Stimulated activated CD4-positive, alpha-beta T cell treated with anti-CD3 and anti-CD28 coated beads, Interleukin-4, amount 100 ng/mL, for 24 hours (primary cell): Measurements from ENCODE around the gene PSMB9.
A peak's percentile ranks its signal among the peaks of the same experiment; 100 is the strongest.

ENCODE experiments used
- DNase-seq: peaks from one replicate; pipeline ENCODE4 v3.0.0-alpha.2; 2020

PSMB9 gene

DNA sequence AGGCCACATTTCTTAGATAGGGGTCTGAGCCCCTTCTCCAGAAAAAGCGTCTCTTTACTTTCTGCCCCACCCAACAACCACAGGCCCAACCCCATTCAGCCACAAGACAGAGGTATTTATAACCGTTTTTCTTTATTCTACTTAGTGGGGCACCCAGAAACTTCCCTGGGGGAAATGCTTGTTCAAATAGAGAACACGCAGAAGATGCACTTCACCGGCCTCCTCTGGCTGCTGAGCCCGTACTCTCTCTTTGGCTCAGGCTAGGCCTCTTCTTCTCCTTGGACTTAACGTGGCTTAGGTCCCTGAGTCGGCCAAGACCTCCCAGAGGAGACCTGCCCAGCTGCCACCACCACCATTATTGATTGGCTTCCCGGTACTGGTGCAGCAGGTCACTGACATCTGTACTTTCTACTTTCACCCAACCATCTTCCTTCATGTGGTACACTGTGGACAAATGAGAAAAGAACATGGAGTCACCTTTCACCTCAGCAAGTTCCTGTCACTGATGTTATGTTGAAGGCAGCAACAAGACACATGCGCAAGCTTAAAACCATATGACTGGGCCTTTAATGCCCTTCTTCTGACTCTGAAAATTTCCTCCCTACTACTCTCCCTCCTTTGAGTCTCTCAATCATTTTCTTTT is 13.3 kb upstream of the PSMB9 start:
- DNase-seq = no peak

DNA sequence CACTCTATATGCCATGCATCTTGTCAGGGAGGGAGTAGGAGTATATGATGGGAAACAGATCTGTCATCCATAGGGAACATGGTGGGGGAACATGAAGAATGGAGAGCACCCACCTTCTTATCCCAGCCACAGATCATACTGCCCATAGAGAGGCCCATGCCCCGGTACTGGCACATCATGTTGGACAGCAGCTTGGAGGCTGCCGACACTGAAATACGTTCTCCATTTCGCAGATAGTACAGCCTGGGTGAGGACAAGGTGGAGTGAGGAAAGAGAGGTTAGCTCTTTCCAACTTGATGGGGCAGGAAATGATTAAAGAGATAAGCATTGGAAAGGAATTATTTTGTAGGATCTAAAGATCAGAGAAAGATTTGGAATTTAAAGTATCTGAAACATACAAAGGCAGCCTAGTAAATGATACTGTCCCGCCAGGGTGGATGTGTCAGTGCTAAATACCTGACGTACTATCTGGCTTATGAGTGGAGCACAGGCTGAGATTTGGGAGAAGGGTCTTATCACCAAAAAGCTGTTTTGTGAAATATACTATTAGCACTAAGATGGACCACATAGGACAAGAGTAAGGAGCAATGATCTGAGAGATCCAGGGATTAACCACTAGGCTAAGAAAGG is 11.9 kb upstream of the PSMB9 start:
- no peak for DNase-seq

DNA sequence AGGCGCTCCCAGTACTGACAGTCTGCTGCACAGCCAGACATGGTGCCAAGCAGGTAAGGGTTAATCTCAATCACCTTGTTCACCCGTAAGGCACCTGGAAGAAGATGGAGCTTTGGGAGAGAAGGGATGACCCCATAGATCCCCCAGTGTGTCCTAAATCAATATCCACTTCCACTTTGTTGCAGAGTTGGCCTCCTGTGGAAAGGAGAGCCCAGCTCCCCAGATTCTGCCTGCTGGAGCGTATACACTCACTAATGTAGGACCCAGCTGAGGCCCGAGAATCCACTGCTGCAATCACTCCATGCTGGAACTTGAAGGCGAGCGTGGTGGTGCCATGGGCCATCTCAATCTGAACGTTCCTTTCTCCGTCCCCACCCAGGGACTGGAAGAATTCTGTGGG is 11.3 kb upstream of the PSMB9 start:
- no peak for DNase-seq

DNA sequence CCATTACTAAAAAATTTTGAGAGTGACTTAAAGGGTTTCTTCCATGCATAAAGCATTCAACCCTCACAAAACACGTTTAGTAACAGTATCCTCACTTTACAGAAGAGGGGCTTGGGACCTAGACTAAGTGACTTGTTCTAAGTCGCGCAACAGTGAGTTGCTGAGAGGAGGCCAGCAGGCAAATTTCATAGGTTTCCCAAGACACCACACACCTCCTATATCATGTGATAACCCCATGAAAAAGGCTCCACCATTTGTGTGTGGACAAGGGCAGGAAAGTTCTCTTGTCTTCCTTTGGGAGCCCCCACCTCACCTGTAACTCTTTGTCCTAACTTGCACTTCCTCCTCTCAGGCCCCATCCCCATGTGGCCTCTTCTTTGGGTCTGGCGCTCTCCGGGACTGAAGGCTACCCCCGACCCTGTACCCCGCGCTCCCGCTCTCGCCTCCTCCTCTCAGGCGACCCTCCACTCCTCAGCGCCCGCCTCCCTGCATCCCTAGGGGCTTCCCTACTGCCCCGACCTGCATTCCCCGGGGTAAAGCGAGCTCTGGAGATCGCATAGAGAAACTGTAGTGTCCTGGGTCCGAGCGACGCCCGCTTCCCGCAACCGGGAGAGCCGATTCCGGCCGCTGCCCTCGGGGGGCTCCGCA is 10.5 kb upstream of the PSMB9 start:
- DNase-seq = no peak

DNA sequence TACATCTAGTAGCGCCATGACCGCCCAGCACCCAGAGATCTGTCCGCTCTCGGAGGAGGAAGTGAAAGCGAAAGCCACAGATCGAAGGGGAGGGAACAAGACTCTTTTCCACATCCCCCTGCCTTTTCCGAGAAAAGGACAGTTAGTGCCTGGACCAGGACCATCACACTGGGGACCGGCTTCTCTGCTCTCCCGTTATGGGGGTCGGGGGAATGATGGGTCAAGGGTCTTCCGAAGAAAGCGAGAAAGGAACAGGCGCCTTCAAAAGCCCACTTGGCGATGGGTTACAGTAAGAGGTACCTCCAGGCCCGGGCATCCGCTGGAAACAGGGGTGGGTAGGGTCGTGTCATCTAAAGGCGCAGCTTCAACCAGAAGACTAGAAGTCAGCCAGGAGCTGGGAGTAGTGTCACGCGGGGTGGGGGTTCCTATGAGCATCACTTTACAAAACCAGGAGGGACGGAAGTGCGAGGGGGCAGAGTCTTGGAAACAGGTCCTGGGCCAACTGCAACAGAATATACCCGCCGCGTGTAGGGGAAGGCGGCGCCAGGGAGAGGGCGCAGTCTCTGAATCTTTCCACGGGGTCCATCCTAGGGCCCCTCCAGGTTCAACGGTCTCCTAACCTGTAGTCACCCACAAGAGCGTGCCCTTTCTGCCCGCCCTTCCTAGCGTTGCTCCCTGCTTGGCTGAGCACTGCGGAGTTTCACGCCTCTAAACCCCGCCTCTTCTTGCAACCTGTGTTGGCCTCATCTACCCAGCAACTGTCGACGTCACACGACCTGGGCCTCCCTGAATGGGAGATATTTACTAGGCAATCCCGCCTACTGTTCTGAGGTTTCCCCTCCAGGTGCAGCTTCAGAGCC is 9.8 kb upstream of the PSMB9 start, which contains the start of gene PSMB8:
TSS of gene PSMB8 (minus strand) at position 69 of the 860 bp plus-strand sequence. CDS start at position 18, 51 bp downstream.
- DNase-seq = peak; percentile 99

DNA sequence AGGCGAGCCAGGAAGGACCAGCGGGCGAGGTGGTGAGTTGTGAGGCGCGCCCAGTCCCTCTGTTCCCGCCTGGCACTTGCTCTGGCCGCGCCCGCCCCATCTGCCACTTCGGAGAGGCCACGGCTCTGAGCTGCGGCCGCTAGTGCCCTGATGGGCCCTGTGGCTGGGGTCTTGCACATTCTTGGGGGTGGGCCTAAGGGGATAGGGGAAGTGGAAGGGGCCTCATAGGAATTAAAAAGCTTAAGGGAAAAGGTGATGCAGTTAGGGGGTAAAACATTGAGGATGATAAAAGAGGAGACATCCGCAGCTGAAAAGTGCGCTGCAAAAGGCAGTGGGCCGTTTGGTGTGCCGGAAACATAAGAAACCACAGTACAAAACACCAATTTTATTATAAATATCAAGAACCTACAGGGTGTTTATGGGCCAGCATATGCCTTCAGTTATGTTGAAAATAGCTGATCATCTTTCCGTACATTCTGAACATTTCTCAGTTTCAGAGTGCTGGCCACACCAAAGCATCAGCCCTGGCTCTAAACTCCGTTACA is 9.1 kb upstream of the PSMB9 start:
- no peak for DNase-seq

DNA sequence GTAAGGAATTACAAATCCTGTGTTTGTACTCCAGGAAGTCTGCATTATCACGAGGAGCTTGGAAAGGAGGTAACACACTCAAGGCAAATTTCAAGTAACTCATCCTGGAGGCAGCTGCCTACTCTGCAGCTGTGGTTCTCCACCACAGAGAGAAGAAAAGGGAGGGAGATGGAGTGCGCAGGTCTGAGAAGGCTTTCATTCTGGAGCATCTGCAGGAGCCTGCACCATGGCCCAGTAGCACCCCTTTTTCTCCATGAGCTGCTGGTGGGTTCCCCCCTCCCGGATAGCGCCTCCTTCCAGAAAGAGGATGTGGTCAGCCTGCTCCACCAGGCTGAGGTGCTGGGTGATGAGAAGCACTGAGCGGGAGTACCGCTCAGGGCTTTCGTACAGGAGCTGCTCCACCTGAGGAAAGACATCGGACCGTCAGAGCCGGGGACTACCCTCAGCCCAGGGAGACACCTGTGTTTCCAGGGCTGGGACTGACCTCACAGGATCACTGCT is 8.6 kb upstream of the PSMB9 start:
- DNase-seq = peak; percentile 41

DNA sequence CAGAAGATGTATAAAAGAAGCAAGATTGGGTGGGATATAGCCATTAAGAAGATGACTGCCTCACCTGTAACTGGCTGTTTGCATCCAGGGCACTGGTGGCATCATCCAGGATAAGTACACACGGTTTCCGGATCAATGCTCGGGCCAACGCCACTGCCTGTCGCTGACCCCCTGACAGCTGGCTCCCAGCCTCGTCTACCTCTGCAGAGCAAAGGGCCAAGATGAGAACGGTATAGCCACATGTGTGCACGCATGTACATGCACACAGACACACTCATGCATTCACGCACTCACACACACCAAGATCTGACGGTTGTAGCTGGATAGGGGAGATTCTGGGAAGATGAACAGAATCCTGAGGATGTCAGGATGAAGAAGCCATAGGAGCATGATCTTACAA is 7.0 kb upstream of the PSMB9 start:
- DNase-seq = no peak

DNA sequence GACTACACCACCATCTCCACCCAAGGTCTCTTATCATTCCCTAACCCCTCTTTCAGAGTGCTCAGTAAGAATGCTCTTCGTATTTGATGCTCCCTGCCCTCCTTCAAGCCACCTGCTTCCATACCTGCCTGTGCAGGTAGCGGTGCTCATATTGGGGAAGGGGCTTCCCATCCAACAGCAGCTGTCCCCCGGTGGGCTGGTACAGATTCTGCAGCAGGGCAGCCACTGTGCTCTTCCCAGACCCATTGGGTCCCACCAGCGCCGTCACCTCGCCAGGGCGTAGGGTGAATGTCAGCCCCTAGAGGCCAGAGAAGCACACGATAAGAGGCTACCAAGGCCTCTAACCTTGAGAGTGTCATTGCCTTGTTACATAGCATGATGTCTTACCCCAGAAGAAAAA is 6.2 kb upstream of the PSMB9 start:
- DNase-seq = no peak

DNA sequence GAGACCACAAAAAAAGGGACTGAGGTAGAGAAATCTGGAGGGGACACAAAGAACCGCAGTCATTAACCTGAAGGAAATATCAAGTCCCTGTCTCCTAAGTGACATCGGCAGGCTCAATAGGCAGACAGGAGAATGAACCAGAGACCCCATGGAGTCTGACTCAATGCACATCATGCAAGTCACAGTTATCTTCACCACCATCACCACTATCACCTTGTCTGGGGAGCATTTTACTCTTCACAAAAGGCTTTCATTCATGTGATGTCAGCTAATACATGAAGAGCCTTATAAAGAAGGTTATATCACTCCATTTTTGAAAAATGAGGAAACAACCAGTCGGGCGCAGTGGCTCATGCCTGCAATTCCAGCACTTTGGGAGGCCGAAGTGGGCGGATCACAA is 4.9 kb upstream of the PSMB9 start:
- no peak for DNase-seq

DNA sequence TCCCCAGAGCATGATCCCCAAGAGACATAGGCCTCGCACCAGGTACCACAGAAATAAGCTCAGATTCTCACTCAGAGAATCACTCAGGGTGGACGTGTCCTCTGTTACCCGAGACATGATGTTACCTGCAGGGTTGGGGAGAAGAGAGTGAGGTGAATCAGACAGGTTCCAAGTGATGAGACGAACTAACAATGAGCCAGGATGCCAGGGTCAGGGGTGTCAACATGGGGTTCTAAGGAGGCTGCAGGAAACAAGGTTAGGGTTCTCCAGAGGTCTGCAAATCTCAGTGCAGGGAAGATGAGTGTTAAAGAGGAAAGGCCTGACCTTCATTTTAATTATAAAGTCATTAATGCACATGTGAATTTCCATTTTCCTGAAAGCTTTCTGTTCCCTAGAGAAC is 3.0 kb upstream of the PSMB9 start:
- no peak for DNase-seq

DNA sequence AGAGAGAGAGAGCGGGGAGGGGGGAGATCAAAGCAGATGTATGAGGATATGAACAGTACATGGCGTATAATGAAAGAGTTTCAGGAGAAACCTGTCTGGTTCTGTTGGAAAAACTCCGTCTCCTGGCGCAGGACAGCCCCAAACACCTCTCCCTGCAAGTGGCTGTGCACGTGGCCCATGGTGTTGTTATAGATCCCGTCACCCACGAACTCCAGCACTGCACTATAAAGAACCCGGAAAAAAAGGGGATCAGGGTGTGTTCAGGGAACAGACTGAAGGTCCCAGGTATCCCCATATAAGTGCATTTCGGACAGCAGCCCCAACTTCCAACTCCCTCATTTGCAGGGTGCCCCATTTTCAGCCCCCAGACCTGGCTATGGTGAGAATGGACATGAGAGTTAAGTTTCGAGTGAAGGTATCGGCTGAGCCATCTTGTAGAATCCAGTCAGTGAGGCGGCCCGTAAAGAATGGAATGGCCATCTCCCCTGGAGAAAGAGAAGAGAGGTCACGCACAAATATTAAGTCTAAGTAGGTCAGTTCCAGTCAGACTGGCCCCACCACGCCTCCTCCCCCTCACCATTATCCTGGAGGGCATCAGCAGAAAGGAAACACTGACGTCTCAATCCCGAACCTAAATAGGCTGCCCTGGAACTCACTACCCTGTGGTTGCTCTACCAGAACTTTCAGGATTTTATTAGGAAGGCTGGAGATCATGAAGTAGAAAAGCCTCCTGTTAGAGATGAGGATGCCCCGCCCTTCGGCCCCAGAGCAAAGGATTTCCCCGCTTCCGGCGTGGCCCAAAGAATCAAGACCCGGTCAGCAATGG is 1.8 kb upstream of the PSMB9 start:
- DNase-seq = peak; percentile 42

DNA sequence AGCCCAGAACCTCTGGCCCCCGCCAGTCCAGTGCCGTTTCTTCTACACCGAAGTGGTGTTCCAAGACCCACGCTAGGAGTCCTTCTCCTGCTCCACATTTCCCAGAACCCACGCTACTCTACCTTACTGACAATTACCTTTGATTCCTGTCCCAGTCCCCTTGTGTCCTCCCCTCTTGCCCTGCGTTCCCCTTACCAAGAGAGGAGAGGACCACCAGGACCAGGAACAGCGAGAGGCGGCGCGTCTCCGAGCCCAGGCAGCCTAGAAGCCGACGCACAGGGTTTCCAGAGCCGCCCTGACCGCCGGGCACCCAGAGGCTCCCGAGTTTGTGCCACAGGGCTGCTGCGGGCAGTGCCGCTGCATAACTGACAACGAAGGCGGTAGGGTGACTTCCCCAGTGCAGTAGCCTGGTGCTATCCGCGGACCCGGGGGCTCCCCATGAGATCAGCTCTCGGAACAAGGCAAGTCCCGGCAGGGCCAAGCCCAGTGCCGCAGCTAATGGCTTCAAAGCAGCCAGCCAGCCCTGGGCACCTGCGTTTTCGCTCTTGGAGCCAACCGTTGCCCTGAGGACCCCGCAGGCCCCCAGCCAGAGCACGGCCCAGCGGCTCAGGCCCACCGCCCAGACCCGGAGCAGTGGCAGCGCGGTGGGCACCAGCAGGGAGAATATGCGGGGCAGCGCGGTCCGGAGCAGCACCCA is 1.0 kb upstream of the PSMB9 start:
- peak; percentile 65 for DNase-seq

DNA sequence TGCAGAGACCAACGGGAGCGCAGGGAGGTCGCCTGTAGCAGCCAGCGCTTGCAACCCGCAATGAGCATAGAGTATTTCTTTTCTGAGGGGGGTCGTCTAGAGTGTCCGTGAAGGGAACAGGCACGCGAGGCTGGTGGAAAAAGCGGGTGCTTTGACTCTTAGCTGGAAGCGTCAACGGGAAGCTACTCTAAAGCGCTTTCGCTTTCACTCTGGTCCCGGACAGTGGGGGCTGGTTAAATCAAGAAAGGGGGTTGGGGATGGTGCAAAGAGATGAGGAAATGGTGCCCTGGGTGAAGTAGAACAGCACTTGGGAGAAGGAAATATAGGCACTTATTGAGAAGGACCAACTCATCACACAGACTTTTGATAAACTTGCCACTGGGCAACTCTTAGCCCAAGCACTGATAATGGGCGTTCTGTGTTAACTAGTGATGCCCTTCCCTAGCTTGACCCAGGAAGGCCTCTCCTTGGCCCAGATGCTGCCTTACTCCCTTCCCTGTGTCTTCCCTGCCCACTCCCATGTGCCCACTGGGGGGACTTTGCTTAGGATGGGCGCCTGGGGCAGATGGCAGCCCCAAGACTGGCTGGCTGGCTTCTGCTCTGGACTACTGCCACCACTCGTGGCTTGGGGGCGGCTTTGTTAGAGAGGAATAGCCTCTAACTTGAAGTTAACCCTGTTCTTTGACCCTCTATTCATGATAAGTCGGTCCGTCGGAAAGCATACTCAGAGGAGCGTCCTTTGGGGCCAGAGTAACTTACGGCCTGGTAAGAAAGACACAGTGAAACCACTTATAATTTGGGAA is 585 bp downstream of the PSMB9 start:
- DNase-seq = peak; percentile 66

DNA sequence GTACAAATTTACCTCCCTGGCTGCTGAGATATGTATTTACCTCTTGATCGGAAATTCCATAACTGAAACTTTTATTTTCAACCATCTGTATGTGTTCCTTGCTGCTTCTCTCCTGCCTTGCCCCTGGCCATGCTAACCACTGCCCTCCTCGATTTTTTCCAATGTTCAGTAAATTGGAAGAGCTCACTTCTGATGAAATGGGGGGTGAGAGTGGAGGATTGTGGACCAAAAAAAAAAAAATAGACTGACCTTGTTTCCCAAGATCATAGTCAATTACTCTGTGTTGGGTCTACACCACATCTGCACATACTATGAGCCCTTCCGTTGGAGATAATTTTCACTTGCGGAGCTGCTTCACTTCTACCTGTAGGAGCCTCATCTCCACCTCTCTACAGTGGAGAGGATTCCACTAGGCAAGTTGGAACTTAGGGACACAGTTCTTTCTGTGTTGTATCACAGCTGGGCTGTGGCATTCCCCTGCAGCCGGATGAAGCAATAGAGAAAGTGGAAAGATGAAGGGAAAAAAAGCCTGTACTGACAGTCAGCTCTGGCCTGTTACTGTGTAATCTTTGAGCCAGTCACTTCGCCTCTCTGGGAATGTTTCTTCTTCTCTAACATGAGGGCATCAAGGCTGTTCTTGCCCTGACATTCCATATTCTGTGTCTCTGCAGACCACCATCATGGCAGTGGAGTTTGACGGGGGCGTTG is 1.6 kb downstream of the PSMB9 start:
- DNase-seq = no peak

DNA sequence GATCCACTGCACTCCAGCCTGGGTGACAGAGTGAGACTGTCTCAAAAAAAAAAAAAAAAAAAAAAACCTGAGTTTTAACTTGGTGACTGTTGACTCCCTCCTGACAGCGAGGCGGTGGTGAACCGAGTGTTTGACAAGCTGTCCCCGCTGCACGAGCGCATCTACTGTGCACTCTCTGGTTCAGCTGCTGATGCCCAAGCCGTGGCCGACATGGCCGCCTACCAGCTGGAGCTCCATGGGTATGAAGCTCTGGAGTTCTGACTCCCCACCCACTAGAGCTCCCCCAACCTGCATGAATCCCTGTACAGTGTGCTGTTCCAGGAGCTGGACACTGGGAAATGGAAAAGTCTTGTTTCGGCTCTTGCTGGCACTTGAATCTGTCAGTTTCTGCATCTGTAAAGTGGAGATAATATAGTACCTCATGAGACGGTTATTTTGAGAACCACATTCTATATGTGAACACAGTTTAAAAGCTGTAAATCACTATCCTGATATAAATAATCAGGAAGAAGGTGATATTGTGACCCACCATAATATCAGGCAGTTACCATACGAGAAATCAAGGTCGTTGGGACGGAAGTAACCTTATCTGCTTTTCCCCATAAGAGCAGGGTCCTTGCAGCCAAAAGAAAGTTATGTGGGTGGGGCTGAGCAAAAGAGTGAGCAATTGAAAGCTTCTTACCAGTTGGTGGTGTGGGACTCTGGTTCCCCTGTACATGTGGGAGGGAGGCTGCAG is 3.3 kb downstream of the PSMB9 start:
- no peak for DNase-seq

DNA sequence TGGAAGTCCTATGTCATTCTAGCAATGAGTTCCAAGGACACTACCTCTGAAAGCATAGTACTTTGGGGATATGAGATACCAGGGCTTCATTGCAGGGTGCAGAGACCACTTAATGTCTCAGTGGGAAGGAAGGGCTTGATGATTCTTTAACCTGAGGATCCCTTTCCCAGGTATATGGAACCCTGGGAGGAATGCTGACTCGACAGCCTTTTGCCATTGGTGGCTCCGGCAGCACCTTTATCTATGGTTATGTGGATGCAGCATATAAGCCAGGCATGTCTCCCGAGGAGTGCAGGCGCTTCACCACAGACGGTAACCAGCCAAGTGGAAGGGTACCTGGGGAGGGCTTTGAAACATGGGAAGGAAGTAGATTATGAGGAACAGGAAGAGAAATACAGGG is 4.2 kb downstream of the PSMB9 start:
- no peak for DNase-seq

DNA sequence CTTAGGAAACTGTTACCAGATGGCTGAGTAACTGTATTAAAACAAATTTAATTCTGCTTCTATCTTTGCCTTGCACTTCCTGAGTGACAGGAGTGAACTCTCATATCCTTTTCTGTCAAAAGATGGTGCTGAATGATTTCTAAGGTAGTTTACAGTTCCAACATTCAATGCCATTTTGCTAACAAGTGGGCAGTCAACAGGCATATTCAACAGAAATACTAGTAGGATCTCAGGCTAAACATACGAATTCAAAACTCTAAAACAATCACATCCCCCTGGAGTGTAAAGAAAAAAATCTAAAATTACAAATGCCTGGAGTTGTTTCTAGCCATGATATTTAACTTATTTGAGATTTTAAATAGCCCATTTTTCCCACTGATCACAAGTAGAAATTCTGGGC is 6.7 kb downstream of the PSMB9 start:
- no peak for DNase-seq

DNA sequence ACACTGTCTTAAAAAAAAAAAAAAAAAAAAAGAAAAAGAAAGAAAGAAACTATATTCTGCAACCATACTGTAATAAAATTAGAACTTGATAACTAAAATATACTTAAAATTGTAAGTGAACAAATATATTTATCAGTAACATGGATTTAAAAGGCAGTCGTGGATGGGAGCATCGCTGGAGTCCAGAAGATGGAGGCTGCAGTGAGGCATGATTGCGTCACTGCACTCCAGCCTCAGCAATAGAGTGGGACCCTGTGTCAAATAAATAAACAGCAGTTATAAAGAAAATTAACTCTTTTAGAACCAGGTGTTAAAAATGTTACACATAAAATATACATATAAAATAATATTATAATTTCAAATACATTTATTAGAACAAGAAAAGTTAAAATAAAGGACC is 8.7 kb downstream of the PSMB9 start:
- DNase-seq = no peak
